ENCODE results near the gene CDKN1A.
A peak's percentile ranks its signal among the peaks of the same experiment; 100 is the strongest.

DNA sequence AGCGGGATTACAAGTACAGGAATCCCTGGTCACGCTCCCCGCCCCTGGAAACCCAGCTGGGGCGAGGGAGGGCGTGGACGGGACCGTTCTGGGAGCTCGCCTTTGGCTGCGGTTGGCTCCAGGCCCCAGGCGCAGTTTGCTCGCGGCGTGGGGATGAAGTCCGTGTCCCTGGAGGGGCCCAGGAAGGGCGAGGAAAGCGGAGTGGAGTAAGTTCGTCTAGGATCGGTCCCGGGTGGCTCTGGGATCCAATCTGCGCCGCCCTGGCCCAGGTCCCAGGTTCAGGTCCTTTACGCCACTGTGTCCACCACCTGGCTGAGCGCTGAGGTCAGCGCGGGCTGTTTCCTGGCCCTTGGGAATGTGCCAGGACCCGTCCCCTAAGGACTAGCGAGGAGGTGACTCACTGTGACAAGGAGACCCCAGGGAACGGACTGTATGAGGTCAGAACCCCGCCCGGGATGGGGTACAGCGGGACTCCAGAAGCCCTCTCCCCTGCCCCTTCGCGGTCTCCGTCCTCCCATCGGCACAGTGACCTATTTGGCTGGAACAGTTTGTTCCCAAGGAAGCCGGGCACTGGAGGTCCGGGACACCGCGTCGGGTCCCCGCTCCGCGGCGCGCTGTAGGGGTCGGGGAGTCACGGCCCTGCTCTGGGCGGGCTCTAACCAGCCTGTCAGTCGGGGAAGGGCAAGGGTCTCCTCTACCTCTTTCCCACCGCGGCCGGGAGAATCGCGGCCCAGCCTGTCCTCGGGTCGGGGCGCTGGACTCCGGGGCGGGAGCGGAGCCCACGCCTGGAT, 724 bp downstream of the CDKN1A start:
- TF ChIP-seq, protein P1, sequence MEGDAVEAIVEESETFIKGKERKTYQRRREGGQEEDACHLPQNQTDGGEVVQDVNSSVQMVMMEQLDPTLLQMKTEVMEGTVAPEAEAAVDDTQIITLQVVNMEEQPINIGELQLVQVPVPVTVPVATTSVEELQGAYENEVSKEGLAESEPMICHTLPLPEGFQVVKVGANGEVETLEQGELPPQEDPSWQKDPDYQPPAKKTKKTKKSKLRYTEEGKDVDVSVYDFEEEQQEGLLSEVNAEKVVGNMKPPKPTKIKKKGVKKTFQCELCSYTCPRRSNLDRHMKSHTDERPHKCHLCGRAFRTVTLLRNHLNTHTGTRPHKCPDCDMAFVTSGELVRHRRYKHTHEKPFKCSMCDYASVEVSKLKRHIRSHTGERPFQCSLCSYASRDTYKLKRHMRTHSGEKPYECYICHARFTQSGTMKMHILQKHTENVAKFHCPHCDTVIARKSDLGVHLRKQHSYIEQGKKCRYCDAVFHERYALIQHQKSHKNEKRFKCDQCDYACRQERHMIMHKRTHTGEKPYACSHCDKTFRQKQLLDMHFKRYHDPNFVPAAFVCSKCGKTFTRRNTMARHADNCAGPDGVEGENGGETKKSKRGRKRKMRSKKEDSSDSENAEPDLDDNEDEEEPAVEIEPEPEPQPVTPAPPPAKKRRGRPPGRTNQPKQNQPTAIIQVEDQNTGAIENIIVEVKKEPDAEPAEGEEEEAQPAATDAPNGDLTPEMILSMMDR (IDR thresholded peaks at IDR 0.05), result no peak
- TF ChIP-seq POLR2AphosphoS5 (IDR thresholded peaks at IDR 0.05), result peak; percentile 4 to 73
